Measurements from ENCODE around the gene PCBP2. TPM values are rescaled to one million over a fixed set of nuclear protein-coding genes. Genes with fewer than 3 reads are reported as not detected.

Gene PCBP2
- polyA plus RNA-seq, 2 of the 4 experiments (the other 2 are of a cell fraction) = 367 to 546 TPM

DNA sequence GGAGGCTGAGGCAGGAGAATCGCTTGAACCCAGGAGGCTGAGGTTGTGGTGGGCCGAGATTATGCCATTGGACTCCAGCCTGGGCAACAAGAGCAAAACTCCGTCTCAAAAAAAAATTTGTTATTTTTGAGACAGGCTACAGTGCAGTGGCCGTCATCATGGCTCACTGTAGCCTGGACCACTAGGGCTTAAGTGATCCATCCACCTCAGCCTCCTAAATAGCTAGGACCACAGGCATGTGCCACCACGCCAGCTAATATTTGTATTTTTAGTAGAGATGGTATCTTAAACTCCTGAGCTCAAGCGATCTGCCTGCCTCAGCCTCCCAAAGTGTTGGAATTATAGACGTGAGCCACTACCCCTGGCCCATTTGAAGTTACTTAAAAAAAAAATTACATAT lies 966 bp upstream of the PCBP2 start:
- CTCF ChIA-PET = interaction anchor here (0.6 to 2.7 kb wide), 10 partner anchors 9 to 136 kb away, joined by 3 to 13 read pairs (median 3); partner anchors contain the start of gene PRR13
- no peak for DNase-seq (ENCODE audit: low read depth in 1 of 2, low spot score in 1 of 2)
- no peak for FAIRE-seq
- H3K4me2 ChIP-seq = peak overlapping the region; percentile 70
- TF ChIP-seq RFX5 (IDR thresholded peaks at IDR 0.05) (no peak), GATA3 (IDR thresholded peaks at IDR 0.05; ENCODE audit: borderline replicate concordance) (no peak), ATOH8 (CRISPR knock-in tag; IDR thresholded peaks at IDR 0.05; ENCODE audit: low read depth) (no peak), CHD4 (IDR thresholded peaks at IDR 0.05; ENCODE audit: borderline replicate concordance) (no peak), E2F6 (IDR thresholded peaks at IDR 0.05; ENCODE audit: borderline replicate concordance, low read depth) (no peak), NR3C1 (IDR thresholded peaks at IDR 0.05) (no peak), EHF (CRISPR knock-in tag; IDR thresholded peaks at IDR 0.05) (no peak), ZSCAN20 (CRISPR knock-in tag; IDR thresholded peaks at IDR 0.05) (no peak), CEBPB (IDR thresholded peaks at IDR 0.05) (no peak), RNF2 (IDR thresholded peaks at IDR 0.05; ENCODE audit: borderline replicate concordance, low read depth) (no peak)
- 85% methylated on average over 7 of the region's 7 CpGs for WGBS (ENCODE audit: missing lambda C conversion rate)
- no peak for ATAC-seq
- no peaks in the 10 kb centered on the region for H3K9me3 ChIP-seq
- POLR2A ChIA-PET = interaction anchor here (0.5 to 1.5 kb wide), 3 partner anchors 10 to 126 kb away, joined by 3 to 10 read pairs (median 7); partner anchors contain the start of gene PRR13
- H3K4me3 ChIP-seq = no peak overlapping the region
- peaks cover 23% of the 10 kb centered on the region for H3K4me1 ChIP-seq
- no peak overlapping the region for H3K27ac ChIP-seq

- Histone ChIP-seq H3K27ac (peak overlapping the region; percentile 98 to 99), H3K9me3 (no peaks in the 10 kb centered on the region), H3K4me1 (peaks cover 23% of the 10 kb centered on the region), H3K4me3 (peak overlapping the region; percentile 88), H3K4me2 (peak overlapping the region; percentile 80)
- DNase-seq (ENCODE audit: low read depth in 1 of 2, low spot score in 1 of 2) (peak; percentile 74 to 95), ATAC-seq (peak; percentile 75 to 80), FAIRE-seq (no peak)
- WGBS (ENCODE audit: missing lambda C conversion rate) = 3% methylated on average over 41 of the region's 82 CpGs
- ChIA-PET POLR2A (interaction anchor here (0.7 to 1.5 kb wide), 5 partner anchors 11 to 215 kb away, joined by 3 to 10 read pairs (median 4); partner anchors contain the start of genes PRR13 and TARBP2), CTCF (interaction anchor here (0.7 to 1.9 kb wide), 9 partner anchors 10 to 70 kb away, joined by 3 to 7 read pairs (median 3); no protein-coding TSS in a partner anchor)
- TF ChIP-seq ZSCAN20 (CRISPR knock-in tag; IDR thresholded peaks at IDR 0.05) (no peak), RAD21 (conservative IDR thresholded peaks at IDR 0.05 in 1 of 2, IDR thresholded peaks at IDR 0.05 in 1 of 2) (peak; percentile 21 to 45; a peak in 3 of 5 replicates), ZC3H11A (IDR thresholded peaks at IDR 0.05) (no peak), FOSB (CRISPR knock-in tag; IDR thresholded peaks at IDR 0.05) (peak; percentile 58), CEBPB (IDR thresholded peaks at IDR 0.05) (no peak), MAZ (IDR thresholded peaks at IDR 0.05; ENCODE audit: borderline replicate concordance, low read depth, low read length) (no peak), FOXS1 (CRISPR knock-in tag; IDR thresholded peaks at IDR 0.05) (no peak), MAX (IDR thresholded peaks at IDR 0.05) (peak; percentile 84), RNF2 (IDR thresholded peaks at IDR 0.05; ENCODE audit: borderline replicate concordance, low read depth) (no peak), GATA3 (IDR thresholded peaks at IDR 0.05; ENCODE audit: borderline replicate concordance) (no peak; the same call in 1 of the 2 replicates), HOXB13 (CRISPR knock-in tag; IDR thresholded peaks at IDR 0.05; ENCODE audit: low read depth) (no peak), EP300 (IDR thresholded peaks at IDR 0.05) (no peak), ZNF302 (CRISPR knock-in tag; IDR thresholded peaks at IDR 0.05) (no peak), CBX8 (IDR thresholded peaks at IDR 0.05) (peak; percentile 91; the same call in 1 of the 2 replicates), PBX3 (IDR thresholded peaks at IDR 0.05) (no peak)
- TF ChIP-seq, protein P1, sequence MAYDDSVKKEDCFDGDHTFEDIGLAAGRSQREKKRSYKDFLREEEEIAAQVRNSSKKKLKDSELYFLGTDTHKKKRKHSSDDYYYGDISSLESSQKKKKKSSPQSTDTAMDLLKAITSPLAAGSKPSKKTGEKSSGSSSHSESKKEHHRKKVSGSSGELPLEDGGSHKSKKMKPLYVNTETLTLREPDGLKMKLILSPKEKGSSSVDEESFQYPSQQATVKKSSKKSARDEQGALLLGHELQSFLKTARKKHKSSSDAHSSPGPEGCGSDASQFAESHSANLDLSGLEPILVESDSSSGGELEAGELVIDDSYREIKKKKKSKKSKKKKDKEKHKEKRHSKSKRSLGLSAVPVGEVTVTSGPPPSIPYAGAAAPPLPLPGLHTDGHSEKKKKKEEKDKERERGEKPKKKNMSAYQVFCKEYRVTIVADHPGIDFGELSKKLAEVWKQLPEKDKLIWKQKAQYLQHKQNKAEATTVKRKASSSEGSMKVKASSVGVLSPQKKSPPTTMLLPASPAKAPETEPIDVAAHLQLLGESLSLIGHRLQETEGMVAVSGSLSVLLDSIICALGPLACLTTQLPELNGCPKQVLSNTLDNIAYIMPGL (CRISPR knock-in tag; IDR thresholded peaks at IDR 0.05; ENCODE audit: borderline replicate concordance) = peak; percentile 100
- TF ChIP-seq, protein P2, sequence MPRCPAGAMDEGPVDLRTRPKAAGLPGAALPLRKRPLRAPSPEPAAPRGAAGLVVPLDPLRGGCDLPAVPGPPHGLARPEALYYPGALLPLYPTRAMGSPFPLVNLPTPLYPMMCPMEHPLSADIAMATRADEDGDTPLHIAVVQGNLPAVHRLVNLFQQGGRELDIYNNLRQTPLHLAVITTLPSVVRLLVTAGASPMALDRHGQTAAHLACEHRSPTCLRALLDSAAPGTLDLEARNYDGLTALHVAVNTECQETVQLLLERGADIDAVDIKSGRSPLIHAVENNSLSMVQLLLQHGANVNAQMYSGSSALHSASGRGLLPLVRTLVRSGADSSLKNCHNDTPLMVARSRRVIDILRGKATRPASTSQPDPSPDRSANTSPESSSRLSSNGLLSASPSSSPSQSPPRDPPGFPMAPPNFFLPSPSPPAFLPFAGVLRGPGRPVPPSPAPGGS (IDR thresholded peaks at IDR 0.05) = no peak; the same call in 2 of the 3 replicates
- TF ChIP-seq, protein P3, sequence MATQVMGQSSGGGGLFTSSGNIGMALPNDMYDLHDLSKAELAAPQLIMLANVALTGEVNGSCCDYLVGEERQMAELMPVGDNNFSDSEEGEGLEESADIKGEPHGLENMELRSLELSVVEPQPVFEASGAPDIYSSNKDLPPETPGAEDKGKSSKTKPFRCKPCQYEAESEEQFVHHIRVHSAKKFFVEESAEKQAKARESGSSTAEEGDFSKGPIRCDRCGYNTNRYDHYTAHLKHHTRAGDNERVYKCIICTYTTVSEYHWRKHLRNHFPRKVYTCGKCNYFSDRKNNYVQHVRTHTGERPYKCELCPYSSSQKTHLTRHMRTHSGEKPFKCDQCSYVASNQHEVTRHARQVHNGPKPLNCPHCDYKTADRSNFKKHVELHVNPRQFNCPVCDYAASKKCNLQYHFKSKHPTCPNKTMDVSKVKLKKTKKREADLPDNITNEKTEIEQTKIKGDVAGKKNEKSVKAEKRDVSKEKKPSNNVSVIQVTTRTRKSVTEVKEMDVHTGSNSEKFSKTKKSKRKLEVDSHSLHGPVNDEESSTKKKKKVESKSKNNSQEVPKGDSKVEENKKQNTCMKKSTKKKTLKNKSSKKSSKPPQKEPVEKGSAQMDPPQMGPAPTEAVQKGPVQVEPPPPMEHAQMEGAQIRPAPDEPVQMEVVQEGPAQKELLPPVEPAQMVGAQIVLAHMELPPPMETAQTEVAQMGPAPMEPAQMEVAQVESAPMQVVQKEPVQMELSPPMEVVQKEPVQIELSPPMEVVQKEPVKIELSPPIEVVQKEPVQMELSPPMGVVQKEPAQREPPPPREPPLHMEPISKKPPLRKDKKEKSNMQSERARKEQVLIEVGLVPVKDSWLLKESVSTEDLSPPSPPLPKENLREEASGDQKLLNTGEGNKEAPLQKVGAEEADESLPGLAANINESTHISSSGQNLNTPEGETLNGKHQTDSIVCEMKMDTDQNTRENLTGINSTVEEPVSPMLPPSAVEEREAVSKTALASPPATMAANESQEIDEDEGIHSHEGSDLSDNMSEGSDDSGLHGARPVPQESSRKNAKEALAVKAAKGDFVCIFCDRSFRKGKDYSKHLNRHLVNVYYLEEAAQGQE (IDR thresholded peaks at IDR 0.05) = peak; percentile 58
Observed at GRCh38 chr12:53452159-53453077, 516 bp downstream of the PCBP2 start.

Data from A549 (cell line).